DMS153 treated with DMSO at 0.1 percent for 48 hours (cell line): ENCODE measurements around the gene ITGA11.
A peak's percentile ranks its signal among the peaks of the same experiment; 100 is the strongest.

Source experiments
- DNase-seq: peaks from one replicate; lab custom pipeline; 2025; ENCODE audit not compliant: unreplicated experiment; lab: John Stamatoyannopoulos, UW

ITGA11 gene

GRCh38 chr15:68275165-68275746 lies 156.7 kb downstream of the ITGA11 start:
- DNase-seq, result no peak

- DNase-seq, result no peak
These were observed 157.6 kb downstream of the ITGA11 start for GRCh38 chr15:68274201-68274848.

GRCh38 chr15:68272721-68273271 lies 159.2 kb downstream of the ITGA11 start:
- DNase-seq, result no peak

- no peak for DNase-seq
These were observed 160.0 kb downstream of the ITGA11 start for GRCh38 chr15:68271854-68272471.

- DNase-seq, result no peak
These were observed 163.6 kb downstream of the ITGA11 start for GRCh38 chr15:68268405-68268804.

GRCh38 chr15:68265674-68266073 lies 166.3 kb downstream of the ITGA11 start:
- DNase-seq, result no peak

- DNase-seq, result no peak
These were observed 166.9 kb downstream of the ITGA11 start for GRCh38 chr15:68265081-68265480.

- no peak for DNase-seq
These were observed 167.7 kb downstream of the ITGA11 start for GRCh38 chr15:68264282-68264681.

- no peak for DNase-seq
These were observed 169.2 kb downstream of the ITGA11 start for GRCh38 chr15:68262514-68263356.

- DNase-seq, result no peak
These were observed 170.0 kb downstream of the ITGA11 start for GRCh38 chr15:68261980-68262379.

- no peak for DNase-seq
These were observed 170.7 kb downstream of the ITGA11 start for GRCh38 chr15:68261241-68261640.

GRCh38 chr15:68259883-68260282 lies 172.1 kb downstream of the ITGA11 start:
- DNase-seq, result no peak

- DNase-seq, result no peak
These were observed 173.3 kb downstream of the ITGA11 start for GRCh38 chr15:68258692-68259091.

- peak; percentile 65 for DNase-seq
These were observed 175.1 kb downstream of the ITGA11 start for GRCh38 chr15:68256675-68257450.

GRCh38 chr15:68252925-68253534 lies 178.9 kb downstream of the ITGA11 start:
- DNase-seq, result peak; percentile 12

GRCh38 chr15:68249058-68249713 lies 182.8 kb downstream of the ITGA11 start:
- DNase-seq, result no peak
